KOPT-K1 (cell line): ENCODE measurements around the gene UNC5A.

Experiments used
- H3K27ac ChIP-seq: fragments of 200-600 bp; sonication (generic); 2 replicates; pipeline ENCODE4 v1.5.1; 2016; ENCODE audit warnings: antibody characterized with exemption, mild to moderate bottlenecking, low read depth, low read length; ENCODE audit not compliant: poor library complexity, severe bottlenecking
- H3K36me3 ChIP-seq: fragments of 200-600 bp; sonication (generic); 2 replicates; pipeline ENCODE4 v1.5.1; 2017; ENCODE audit warnings: antibody characterized with exemption, mild to moderate bottlenecking, low read length, moderate library complexity; ENCODE audit not compliant: insufficient read depth
- H3K9me3 ChIP-seq: fragments of 200-600 bp; sonication (generic); 2 replicates; pipeline ENCODE4 v1.5.1; 2017; ENCODE audit warnings: antibody characterized with exemption, low read length, mild to moderate bottlenecking; ENCODE audit not compliant: insufficient read depth, poor library complexity, severe bottlenecking

UNC5A gene

DNA sequence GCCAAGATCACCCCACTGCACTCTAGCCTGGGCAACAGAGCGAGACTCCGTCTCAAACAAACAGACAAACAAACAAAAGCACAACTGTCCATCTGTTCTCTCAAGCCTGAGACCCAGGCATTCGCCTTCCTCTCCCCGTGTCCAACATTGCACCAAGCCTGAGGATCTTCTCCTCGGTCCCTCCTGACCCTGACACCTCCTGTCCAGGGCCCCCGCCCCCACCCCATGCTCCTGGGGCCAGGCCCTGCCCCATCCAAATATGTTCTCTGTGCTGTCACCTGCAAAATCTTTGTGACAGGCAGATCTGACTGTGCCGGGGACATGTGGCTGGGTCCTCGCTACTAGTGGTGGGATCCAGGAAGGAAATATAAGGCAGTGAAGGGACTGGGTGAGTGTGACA lies 33.4 kb upstream of the UNC5A start:
- H3K9me3 ChIP-seq, result no peaks in the 10 kb centered on the region
- H3K27ac ChIP-seq, result no peak overlapping the region
- no peaks in the 10 kb centered on the region for H3K36me3 ChIP-seq

DNA sequence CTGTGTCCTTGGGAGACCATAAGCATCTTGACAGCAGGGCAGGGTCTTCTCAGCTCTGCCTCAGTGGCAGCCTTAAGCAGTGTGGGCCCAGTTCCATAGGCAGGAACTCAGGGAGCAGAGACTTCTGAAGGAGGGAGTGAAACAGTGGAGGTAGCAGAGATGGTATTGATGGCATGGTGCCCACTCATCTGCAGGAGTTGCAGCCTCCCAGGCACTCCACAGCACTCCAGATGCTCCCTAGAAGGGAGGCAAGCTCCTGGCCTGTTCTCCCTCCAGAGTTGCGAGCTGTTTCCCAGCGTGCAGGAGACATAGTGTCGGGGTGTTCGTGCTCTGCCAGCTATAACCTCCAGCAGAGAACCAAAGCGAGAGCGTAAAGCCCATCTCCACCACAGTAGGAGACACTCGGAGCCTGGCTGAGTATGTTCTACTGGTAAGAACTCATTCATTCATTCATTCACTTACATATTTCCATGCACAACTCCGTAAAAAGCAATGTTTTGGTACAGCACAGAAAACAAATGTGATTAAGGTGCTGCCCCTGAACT lies 31.4 kb upstream of the UNC5A start:
- Histone ChIP-seq H3K36me3 (no peaks in the 10 kb centered on the region), H3K9me3 (no peaks in the 10 kb centered on the region), H3K27ac (no peak overlapping the region)

DNA sequence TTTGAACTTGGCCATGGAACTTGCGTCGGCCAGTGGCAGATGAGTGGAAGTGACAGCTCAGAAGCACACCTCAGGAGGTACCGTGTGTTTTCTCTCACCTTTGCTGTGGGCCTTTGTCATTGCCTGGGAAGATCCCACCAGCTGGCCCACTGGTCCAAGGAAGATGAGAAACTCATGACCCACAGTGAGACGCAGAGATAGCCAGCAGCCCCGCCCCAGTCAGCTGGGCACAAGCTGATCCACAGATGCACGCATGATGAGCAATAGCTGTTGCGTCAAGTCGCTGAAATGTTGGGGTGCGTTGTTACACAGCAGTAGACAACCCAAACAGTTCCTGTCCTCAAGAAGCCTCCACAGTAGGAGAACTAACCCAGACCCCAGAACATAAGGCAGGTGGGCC lies 30.8 kb upstream of the UNC5A start:
- H3K36me3 ChIP-seq, result no peaks in the 10 kb centered on the region
- H3K9me3 ChIP-seq, result no peaks in the 10 kb centered on the region
- no peak overlapping the region for H3K27ac ChIP-seq

DNA sequence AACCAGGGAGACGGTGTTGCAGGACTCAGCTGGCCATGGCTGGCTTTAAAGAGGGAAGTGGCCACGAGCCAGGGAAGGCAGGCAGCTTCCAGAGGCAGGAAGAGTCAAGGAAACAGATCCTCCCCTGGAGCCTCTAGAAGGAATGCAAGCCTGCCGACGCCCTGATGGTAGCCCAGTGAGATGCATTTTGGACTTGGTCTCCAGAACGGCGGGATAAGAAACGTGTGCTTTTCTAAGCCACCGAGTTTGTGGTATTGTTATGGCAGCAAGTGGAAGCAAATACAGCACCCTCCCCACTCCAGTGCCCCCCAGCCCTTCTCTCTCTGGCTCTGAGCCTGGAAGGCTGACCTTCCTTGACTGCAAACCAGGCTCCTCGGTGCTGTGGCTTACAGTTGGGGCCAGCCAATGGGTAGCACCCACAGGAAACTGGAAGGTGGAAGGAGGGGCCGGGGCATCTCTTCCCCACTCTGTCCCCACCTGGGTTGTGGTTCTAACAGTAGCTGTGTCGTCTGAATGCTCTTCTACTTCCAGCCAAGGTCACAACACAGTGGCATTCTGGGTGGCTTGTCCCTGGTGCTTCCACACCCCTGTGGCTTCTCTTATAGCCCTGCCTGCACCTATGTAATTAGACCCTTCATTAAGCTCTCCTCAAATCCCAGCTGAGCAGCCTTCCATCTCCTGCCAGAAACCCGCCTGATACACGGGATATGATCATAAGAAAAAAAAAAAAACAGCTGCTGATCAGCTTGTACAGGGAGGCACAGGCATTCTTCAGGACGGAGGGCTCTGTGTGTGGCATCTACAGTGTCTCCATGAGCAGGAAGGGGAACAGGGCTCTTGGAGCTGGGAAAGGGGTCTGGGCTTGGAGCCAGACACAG lies 29.9 kb upstream of the UNC5A start:
- H3K27ac ChIP-seq, result no peak overlapping the region
- H3K9me3 ChIP-seq, result no peaks in the 10 kb centered on the region
- no peaks in the 10 kb centered on the region for H3K36me3 ChIP-seq

DNA sequence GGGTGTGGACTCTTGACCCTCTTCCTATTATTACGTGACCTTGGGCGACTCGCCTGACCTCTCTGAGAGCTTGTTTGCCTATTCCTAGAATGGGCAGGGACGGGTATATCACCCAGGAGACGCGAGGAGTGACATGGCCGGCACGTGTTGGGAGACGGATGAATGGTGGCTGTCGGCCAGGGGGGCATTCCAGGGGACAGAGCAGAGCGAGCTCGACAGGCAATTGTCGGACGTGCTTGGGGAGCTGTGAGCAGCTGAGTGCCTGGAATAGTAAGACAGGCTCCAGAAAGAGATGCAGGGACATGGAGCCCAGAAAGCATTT lies 29.3 kb upstream of the UNC5A start:
- no peak overlapping the region for H3K27ac ChIP-seq
- H3K36me3 ChIP-seq, result no peaks in the 10 kb centered on the region
- no peaks in the 10 kb centered on the region for H3K9me3 ChIP-seq

DNA sequence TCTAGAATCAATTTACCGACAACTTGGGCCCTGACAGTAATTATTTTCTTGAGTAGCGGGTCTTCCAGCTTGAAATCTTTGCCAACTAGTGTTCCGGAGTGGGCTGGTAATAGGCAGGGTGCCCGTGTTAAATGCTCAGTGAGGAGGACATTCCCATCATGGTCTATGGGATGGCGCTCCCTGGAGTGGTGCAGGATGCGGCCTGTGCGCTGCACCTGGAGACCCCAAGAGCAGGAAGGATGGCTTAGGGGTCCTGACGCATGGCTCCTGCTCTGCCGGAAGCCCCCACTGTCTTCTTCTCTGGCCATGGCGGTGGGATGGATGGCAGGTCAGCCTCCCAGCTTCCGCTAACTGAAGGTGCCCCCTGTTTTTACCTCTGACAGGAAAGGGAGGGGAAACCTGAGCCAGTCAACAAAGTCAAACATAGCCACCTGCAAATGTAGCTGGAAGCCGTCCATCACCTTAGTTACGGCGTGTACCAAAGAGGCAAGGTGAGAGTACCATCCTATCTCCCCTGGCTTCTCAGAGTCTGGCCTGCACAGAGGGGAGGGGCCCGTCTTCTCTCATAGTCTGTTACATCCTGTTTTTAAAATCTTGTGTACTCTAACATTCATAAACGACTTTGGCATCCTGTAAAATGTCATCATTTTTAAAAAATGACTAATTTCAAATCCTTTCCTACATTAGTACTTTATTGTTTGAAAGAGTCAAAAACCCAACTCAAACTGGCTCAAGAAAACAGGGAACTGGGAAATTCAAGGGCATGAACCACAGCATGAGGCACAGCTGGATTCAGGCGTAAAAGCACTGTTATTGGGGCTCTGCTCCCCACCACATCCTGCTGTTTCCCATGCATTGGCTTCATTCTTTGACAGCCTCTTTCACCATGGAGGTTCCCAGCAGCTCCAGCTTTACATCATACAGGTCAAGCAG lies 28.5 kb upstream of the UNC5A start:
- H3K36me3 ChIP-seq, result no peaks in the 10 kb centered on the region
- no peak overlapping the region for H3K27ac ChIP-seq
- no peaks in the 10 kb centered on the region for H3K9me3 ChIP-seq

DNA sequence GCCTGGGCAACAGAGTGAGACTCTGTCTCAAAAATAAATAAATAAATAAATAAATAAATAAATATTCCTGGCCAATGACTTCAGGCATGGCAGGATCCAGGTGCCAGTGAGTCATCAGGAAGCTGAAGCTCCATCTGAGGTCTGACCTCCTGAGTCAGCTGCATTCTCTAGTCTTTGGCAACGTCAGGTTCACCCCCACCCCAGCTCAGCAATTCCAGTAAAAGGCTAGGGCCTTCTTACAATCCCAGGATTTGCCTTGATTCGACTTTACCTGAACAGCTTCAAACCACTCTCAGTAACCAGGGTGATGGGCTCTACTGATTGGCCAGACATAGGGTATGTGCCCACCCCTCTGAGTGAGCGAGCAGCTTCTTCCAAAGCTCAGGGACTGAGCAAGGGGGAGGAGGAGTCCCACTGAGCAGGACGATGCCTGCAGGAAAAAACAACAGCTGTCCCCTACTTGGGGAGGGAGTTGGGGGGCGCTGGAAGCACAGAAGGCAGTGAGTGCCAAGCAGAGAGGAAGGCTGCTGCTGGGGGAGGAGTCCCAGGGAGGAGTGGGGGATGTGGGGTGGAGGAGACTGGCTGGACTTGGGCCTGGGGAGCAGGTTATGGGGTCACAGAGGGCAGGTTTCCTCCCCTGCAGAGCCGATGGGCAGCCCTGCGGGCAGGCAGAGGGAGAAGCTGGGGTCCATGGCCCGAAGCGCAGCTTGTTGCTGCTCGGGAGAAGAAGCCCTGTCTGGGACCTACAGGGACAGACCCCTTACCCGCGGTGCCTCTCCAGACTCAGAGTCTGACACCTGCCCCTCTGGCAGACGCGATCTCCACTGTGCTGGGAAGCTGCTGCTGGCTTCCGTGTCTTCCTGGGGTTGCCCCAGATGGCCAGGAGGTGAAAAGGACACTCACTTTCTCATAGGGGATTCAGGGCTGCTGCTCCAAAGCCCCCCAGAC lies 25.9 kb upstream of the UNC5A start:
- Histone ChIP-seq H3K9me3 (no peaks in the 10 kb centered on the region), H3K27ac (no peak overlapping the region), H3K36me3 (no peaks in the 10 kb centered on the region)

DNA sequence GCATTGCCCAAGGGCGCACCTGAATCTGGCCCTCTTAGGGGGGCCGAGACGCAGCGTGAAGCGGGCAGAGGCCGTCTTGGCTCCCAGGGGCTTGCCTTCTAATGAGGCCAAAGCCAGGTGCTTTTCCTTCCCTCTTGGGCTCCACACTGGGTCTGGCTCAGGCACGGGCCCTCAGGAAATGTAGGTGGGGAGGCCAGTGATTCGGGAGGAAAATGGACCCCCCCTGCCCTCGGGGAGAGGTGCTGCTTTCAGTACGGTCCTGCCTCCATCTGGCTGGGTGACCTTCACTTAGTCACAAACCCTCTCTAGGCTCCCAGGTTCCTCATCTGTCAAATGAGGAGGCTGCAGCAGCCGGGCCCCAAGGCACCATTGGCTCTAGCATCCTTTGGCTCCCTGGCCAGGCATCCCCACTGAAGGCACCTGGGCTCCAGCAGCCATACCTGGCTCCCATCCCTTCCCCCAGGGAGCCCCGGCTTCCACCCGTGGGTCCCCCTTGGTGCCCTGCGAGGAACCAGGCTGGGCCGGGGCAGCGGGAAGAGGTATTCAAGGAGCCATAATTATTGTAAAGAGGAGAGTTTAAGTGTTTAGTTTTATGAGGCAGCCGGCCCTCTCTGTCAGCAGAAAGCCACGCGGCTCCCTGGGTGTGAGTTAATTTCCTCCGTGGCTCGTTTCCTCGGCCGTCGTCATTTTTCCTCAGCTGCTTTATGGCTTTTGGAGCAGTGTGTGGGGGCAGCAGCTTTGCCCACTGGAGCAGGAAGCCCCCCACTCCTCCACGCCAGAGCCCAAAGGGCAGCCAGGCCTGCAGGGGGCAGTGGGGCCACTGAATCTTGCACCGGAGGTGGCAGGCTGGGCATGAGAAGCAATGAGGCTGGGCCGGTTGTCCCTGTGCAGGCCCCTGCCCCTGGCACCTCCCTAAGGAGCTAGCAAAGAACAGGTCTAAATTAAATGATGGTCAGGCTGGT lies 24.9 kb upstream of the UNC5A start:
- Histone ChIP-seq H3K27ac (no peak overlapping the region), H3K9me3 (no peaks in the 10 kb centered on the region), H3K36me3 (no peaks in the 10 kb centered on the region)

DNA sequence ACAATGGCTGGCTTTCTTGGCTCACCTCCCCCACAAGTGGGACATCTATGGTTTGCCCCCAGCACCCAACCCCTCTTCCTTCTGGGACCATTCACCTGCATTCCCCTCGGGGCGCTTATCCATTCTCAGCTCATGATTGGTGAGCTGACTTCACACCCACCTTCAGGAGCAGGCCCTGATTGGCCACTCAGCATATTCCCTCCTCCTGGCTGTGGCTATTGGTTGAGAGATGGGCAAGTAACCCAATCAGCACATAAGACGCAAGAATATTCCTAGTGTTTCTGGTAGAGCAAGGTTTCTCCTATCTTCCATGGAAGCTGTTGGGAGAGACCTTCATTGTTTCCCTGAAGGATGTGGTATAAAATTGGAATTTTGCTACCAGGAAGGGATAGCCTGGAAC lies 22.7 kb upstream of the UNC5A start:
- Histone ChIP-seq H3K9me3 (no peaks in the 10 kb centered on the region), H3K36me3 (no peaks in the 10 kb centered on the region), H3K27ac (no peak overlapping the region)

DNA sequence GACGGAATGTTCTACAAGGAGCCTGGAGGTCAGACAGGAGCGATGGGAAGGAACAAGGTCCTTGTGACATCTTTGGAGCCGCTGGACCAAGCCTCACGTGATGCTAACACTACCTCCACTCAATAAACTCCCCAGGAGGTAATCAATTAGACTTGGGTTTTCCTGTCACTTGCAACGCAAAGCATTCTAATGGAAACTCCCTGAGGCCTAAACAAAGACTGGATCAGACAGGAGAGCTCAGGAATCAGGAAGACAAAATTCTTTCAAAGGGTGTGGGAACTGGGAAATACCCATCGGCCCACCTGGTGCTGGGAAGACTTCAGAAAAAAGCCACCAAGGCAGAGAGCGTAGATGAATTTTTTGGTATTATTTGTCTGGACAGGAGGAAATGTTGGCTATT lies 22.3 kb upstream of the UNC5A start:
- H3K36me3 ChIP-seq, result no peaks in the 10 kb centered on the region
- no peaks in the 10 kb centered on the region for H3K9me3 ChIP-seq
- no peak overlapping the region for H3K27ac ChIP-seq

DNA sequence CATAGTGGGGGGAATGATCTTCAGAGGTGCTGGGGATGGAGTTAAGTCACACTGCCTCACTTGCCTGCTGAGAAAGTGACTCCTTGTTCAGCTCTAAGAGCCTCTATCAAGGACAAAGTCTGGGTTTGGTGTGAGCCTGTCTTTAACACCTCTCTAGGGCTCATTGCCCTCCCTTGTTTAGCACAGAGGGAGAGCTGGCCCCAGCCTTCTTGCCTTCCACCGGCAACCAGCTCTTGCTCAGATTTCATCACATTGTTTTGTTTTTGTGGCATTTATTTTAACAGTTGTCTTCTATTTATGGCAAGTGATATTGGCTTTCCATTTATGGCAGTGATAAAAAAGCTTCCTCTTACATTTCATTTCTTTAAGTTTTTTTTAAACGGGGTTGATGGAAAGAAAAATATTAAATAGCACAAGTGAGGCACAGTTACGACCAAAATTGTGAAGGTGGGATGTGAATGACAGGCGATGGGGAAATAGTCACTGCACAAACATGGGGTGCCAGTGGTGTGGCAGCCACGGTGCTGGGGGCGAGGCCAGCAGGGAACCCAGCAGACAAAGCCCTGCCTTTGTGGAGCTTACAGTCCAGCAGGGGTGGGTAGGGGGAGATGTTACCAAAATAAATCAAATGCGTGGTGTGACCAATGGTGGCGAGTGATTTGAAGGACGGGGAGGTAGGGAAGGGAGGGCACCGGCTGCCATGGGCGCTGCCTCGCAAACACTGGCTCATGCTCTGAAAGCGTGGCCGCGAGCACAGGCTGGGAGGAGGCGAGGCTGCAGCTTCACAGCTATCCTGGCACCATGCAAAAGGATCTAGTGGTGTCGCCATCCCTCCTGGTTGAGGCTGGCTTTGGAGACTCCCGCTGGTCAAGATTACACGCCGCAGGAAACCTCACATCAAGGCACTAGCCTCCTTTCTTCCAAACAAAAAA lies 21.2 kb upstream of the UNC5A start:
- H3K9me3 ChIP-seq, result no peaks in the 10 kb centered on the region
- no peaks in the 10 kb centered on the region for H3K36me3 ChIP-seq
- H3K27ac ChIP-seq, result no peak overlapping the region

DNA sequence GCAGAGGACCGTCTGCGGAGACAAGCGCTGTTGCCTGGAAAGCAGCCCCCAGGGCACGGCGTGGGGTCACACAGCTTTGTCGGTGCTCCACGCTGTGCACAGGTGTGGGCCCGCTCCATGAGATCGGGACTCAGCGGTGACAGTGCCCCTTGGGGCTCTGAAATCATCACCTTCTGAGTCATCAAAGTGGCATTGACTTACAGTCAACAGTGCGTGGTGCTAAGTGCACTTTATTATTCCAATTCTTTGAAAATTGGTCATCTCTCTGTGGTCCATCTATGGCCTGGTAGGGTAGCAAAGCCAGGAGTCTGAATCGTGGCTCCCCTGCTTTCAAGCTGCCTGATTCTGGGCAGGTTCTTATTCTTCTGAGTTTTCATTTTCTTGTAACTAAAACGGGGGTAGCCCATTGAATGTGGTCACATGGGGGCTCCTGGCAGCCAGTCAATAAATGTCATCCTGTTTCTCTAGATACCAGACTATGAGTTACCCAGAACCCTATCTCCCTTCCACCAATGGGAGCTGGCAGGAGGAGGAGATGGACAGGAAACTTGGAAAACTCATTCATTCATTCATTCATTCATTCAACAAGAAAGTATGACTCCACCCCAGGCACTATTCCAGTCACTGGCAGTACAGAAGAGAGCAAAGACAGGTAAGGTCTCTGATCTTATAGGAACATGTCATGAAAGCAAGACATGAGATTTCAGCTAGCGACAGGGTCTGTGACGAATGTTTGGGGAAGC lies 20.3 kb upstream of the UNC5A start:
- Histone ChIP-seq H3K36me3 (no peaks in the 10 kb centered on the region), H3K9me3 (no peaks in the 10 kb centered on the region), H3K27ac (no peak overlapping the region)
